ENCODE data around the gene NRARP. TPM values are rescaled to one million over a fixed set of nuclear protein-coding genes. Genes with fewer than 3 reads are reported as not detected.

Gene NRARP
- polyA plus RNA-seq, 1 donor = 32.4 TPM

GRCh38 chr9:137316012-137316981, 14.2 kb upstream of the NRARP start:
- Histone ChIP-seq H3K36me3 (ENCODE audit: control insufficient read depth, insufficient read depth, low read length) (no peaks in the 10 kb centered on the region), H3K9me3 (ENCODE audit: control insufficient read depth, low read depth, low read length) (peaks cover 7% of the 10 kb centered on the region), H3K4me3 (ENCODE audit: low read length) (peak overlapping the region; percentile 42), H3K27me3 (ENCODE audit: control insufficient read depth, insufficient read depth, low read length) (no peaks in the 10 kb centered on the region), H3K4me1 (ENCODE audit: control insufficient read depth, insufficient read depth, low read length) (peaks cover 62% of the 10 kb centered on the region), H3K27ac (ENCODE audit: low read length) (peak overlapping the region; percentile 97)
- no CpG with 5 or more reads among the region's 83 CpGs for WGBS (ENCODE audit: insufficient coverage, low lambda C conversion rate)
- peak in 1 of 2 donors; percentile 78 for DNase-seq

GRCh38 chr9:137315581-137316011, 13.5 kb upstream of the NRARP start:
- no peak for DNase-seq
- H3K27ac ChIP-seq (ENCODE audit: low read length) = peak overlapping the region; percentile 97
- peaks cover 7% of the 10 kb centered on the region for H3K9me3 ChIP-seq (ENCODE audit: control insufficient read depth, low read depth, low read length)
- H3K36me3 ChIP-seq (ENCODE audit: control insufficient read depth, insufficient read depth, low read length) = no peaks in the 10 kb centered on the region
- no CpG with 5 or more reads among the region's 18 CpGs for WGBS (ENCODE audit: insufficient coverage, low lambda C conversion rate)
- H3K27me3 ChIP-seq (ENCODE audit: control insufficient read depth, insufficient read depth, low read length) = no peaks in the 10 kb centered on the region
- H3K4me3 ChIP-seq (ENCODE audit: low read length) = peak overlapping the region; percentile 23
- peaks cover 63% of the 10 kb centered on the region for H3K4me1 ChIP-seq (ENCODE audit: control insufficient read depth, insufficient read depth, low read length)

GRCh38 chr9:137314561-137315560, 12.8 kb upstream of the NRARP start:
- peak in 1 of 2 donors; percentile 64 for DNase-seq
- no peaks in the 10 kb centered on the region for H3K27me3 ChIP-seq (ENCODE audit: control insufficient read depth, insufficient read depth, low read length)
- H3K4me1 ChIP-seq (ENCODE audit: control insufficient read depth, insufficient read depth, low read length) = peaks cover 66% of the 10 kb centered on the region
- peak overlapping the region; percentile 97 for H3K27ac ChIP-seq (ENCODE audit: low read length)
- WGBS (ENCODE audit: insufficient coverage, low lambda C conversion rate) = no CpG with 5 or more reads among the region's 42 CpGs
- H3K4me3 ChIP-seq (ENCODE audit: low read length) = no peak overlapping the region
- H3K9me3 ChIP-seq (ENCODE audit: control insufficient read depth, low read depth, low read length) = peaks cover 7% of the 10 kb centered on the region
- no peaks in the 10 kb centered on the region for H3K36me3 ChIP-seq (ENCODE audit: control insufficient read depth, insufficient read depth, low read length)

GRCh38 chr9:137313956-137314560, 12.0 kb upstream of the NRARP start:
- Histone ChIP-seq H3K27me3 (ENCODE audit: control insufficient read depth, insufficient read depth, low read length) (no peaks in the 10 kb centered on the region), H3K4me3 (ENCODE audit: low read length) (no peak overlapping the region), H3K4me1 (ENCODE audit: control insufficient read depth, insufficient read depth, low read length) (peaks cover 74% of the 10 kb centered on the region), H3K27ac (ENCODE audit: low read length) (peak overlapping the region; percentile 97), H3K36me3 (ENCODE audit: control insufficient read depth, insufficient read depth, low read length) (no peaks in the 10 kb centered on the region), H3K9me3 (ENCODE audit: control insufficient read depth, low read depth, low read length) (peaks cover 7% of the 10 kb centered on the region)
- no CpG with 5 or more reads among the region's 24 CpGs for WGBS (ENCODE audit: insufficient coverage, low lambda C conversion rate)
- peak in 1 of 2 donors; percentile 34 for DNase-seq

- H3K27me3 ChIP-seq (ENCODE audit: control insufficient read depth, insufficient read depth, low read length) = no peaks in the 10 kb centered on the region
- H3K9me3 ChIP-seq (ENCODE audit: control insufficient read depth, low read depth, low read length) = peaks cover 7% of the 10 kb centered on the region
- H3K36me3 ChIP-seq (ENCODE audit: control insufficient read depth, insufficient read depth, low read length) = no peaks in the 10 kb centered on the region
- no CpG with 5 or more reads among the region's 9 CpGs for WGBS (ENCODE audit: insufficient coverage, low lambda C conversion rate)
- DNase-seq = peak; percentile 93 to 97
- H3K4me3 ChIP-seq (ENCODE audit: low read length) = no peak overlapping the region
- peaks cover 78% of the 10 kb centered on the region for H3K4me1 ChIP-seq (ENCODE audit: control insufficient read depth, insufficient read depth, low read length)
- H3K27ac ChIP-seq (ENCODE audit: low read length) = peak overlapping the region; percentile 97
These were observed 11.4 kb upstream of the NRARP start for GRCh38 chr9:137313326-137313936.

- Histone ChIP-seq H3K4me3 (ENCODE audit: low read length) (no peak overlapping the region), H3K27me3 (ENCODE audit: control insufficient read depth, insufficient read depth, low read length) (no peaks in the 10 kb centered on the region), H3K9me3 (ENCODE audit: control insufficient read depth, low read depth, low read length) (peaks cover 7% of the 10 kb centered on the region), H3K36me3 (ENCODE audit: control insufficient read depth, insufficient read depth, low read length) (no peaks in the 10 kb centered on the region), H3K27ac (ENCODE audit: low read length) (peak overlapping the region; percentile 97), H3K4me1 (ENCODE audit: control insufficient read depth, insufficient read depth, low read length) (peaks cover 84% of the 10 kb centered on the region)
- no CpG with 5 or more reads among the region's 6 CpGs for WGBS (ENCODE audit: insufficient coverage, low lambda C conversion rate)
- no peak for DNase-seq
These were observed 10.8 kb upstream of the NRARP start for GRCh38 chr9:137312852-137313325.

- Histone ChIP-seq H3K9me3 (ENCODE audit: control insufficient read depth, low read depth, low read length) (peaks cover 7% of the 10 kb centered on the region), H3K4me1 (ENCODE audit: control insufficient read depth, insufficient read depth, low read length) (peaks cover 86% of the 10 kb centered on the region), H3K36me3 (ENCODE audit: control insufficient read depth, insufficient read depth, low read length) (no peaks in the 10 kb centered on the region), H3K4me3 (ENCODE audit: low read length) (no peak overlapping the region), H3K27ac (ENCODE audit: low read length) (peak overlapping the region; percentile 97), H3K27me3 (ENCODE audit: control insufficient read depth, insufficient read depth, low read length) (no peaks in the 10 kb centered on the region)
- DNase-seq = no peak
- WGBS (ENCODE audit: insufficient coverage, low lambda C conversion rate) = no CpG with 5 or more reads among the region's 28 CpGs
These were observed 10.1 kb upstream of the NRARP start for GRCh38 chr9:137311986-137312851.

- Histone ChIP-seq H3K9me3 (ENCODE audit: control insufficient read depth, low read depth, low read length) (peaks cover 7% of the 10 kb centered on the region), H3K4me1 (ENCODE audit: control insufficient read depth, insufficient read depth, low read length) (peaks cover 85% of the 10 kb centered on the region), H3K27ac (ENCODE audit: low read length) (peak overlapping the region; percentile 97), H3K4me3 (ENCODE audit: low read length) (no peak overlapping the region), H3K27me3 (ENCODE audit: control insufficient read depth, insufficient read depth, low read length) (no peaks in the 10 kb centered on the region), H3K36me3 (ENCODE audit: control insufficient read depth, insufficient read depth, low read length) (no peaks in the 10 kb centered on the region)
- no CpG with 5 or more reads among the region's 27 CpGs for WGBS (ENCODE audit: insufficient coverage, low lambda C conversion rate)
- DNase-seq = peak; percentile 93 to 95
These were observed 9.3 kb upstream of the NRARP start for GRCh38 chr9:137311171-137311985.
